PC-3 (cell line): ENCODE data around the gene KCND3.

Source experiments
- CTCF ChIP-seq: fragments of 300-600 bp; sonication (generic); conservative IDR thresholded peaks from 2 replicates; pipeline ENCODE4 v1.5.1; 2017; ENCODE audit warnings: antibody characterized with exemption, low read depth, mild to moderate bottlenecking, low read length
- EZH2 ChIP-seq: fragments of 300-600 bp; sonication (generic); IDR thresholded peaks from one replicate; pipeline ENCODE4 v1.6.1; 2017; ENCODE audit warnings: antibody characterized with exemption, mild to moderate bottlenecking, low read length; ENCODE audit not compliant: unreplicated experiment

GRCh38 chr1:111880881-111881837, 108.3 kb downstream of the KCND3 start:
- TF ChIP-seq CTCF: no peak
- TF ChIP-seq EZH2: no peak
